GM18868 (cell line): ENCODE data around the gene TARS2.

Experiments used
- ATAC-seq: cut with Tn5 transposase; IDR thresholded peaks from one replicate; pipeline ENCODE4 v1.9.1; 2021; ENCODE audit warnings: mild to moderate bottlenecking, moderate library complexity; ENCODE audit not compliant: unreplicated experiment

TARS2 gene

DNA sequence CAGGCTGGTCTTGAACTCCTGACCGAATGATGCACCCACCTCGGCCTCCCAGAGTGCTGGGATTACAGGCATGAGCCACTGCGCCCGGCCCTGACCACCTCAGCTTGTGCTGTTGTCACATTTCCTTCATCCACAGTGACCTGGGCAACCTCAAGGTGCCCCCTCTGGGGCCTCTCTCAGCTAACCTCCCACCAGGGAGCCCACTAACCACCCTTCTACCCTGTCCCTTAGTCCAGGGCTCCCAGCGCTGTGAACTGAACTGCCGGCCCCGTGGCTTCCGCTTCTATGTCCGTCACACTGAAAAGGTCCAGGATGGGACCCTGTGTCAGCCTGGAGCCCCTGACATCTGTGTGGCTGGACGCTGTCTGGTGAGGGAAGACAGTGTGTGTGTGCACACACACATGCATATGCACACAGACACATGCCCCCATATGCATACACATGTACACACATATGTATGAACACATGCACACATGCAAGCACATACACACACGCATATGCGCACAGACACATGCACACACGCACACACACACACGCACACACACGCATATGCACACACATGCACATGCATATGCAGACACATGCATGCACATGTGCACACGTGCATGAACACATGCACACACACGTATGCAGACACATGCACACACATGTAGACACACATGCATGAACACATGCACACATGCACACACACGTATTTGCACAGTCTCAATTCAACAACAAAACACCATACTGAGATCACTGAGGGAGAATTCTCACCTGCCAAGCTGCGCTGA is 68.2 kb downstream of the TARS2 start:
- no peak for ATAC-seq

DNA sequence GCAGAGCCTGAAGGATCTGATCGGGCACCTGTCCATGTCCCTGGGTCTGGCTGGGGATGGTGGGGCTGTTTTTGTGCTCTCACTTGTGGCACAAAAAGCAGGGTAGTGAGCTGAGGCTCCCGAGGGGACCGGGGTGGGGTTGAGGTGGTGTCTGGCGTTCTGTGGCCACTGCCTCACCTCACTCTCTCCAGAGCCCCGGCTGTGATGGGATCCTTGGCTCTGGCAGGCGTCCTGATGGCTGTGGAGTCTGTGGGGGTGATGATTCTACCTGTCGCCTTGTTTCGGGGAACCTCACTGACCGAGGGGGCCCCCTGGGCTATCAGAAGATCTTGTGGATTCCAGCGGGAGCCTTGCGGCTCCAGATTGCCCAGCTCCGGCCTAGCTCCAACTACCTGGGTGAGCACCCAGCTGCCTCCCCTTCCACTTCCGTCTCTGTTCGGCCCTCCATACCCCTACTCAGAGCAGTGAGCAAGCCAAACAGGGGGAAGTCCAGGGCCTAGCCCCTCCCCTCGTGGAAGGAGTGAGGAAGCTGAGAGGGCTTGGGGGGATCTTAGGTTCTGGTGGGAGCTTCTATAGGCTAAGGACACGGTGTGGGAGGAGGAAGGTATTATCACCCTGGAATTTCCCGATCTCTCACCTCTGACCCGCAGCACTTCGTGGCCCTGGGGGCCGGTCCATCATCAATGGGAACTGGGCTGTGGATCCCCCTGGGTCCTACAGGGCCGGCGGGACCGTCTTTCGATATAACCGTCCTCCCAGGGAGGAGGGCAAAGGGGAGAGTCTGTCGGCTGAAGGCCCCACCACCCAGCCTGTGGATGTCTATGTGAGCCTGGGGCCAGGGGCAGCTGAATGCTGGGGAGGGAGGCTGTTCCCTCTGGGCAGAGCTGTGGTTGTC is 69.0 kb downstream of the TARS2 start:
- ATAC-seq = no peak

- no peak for ATAC-seq
These were observed 69.9 kb downstream of the TARS2 start for GRCh38 chr1:150557065-150557600.
